ENCODE measurements around the gene KIF6.

GRCh38 chr6:39585641-39586040 is 139.6 kb downstream of the KIF6 start:
- TF ChIP-seq CTCF (conservative IDR thresholded peaks at IDR 0.05; ENCODE audit: low read length) (no peak), EZH2phosphoT487 (IDR thresholded peaks at IDR 0.05; ENCODE audit: borderline replicate concordance) (no peak)

Measured in Loucy (cell line).